H9 (cell line): ENCODE measurements around the gene GPC6. TPM values are rescaled to one million over a fixed set of nuclear protein-coding genes. Genes with fewer than 3 reads are reported as not detected.

Experiments
- DNase-seq: peaks from one replicate; pipeline ENCODE4 v3.0.0-alpha.2; 2017
- H2AFZ ChIP-seq: one replicate; pipeline ENCODE4 v1.6.1; 2013; ENCODE audit warnings: mild to moderate bottlenecking, low read length, control low read depth, moderate library complexity
- H2AK5ac ChIP-seq: 2 replicates; pipeline ENCODE4 v1.6.1; 2013; ENCODE audit warnings: low read length, control low read depth, mixed read lengths; ENCODE audit not compliant: insufficient read length
- H2BK120ac ChIP-seq: one replicate; pipeline ENCODE4 v1.6.1; 2013; ENCODE audit warnings: low read depth, mild to moderate bottlenecking, low read length, control low read depth, inconsistent platforms; ENCODE audit not compliant: poor library complexity, severe bottlenecking
- H2BK12ac ChIP-seq: 2 replicates; pipeline ENCODE4 v1.6.1; 2013; ENCODE audit warnings: low read length, control low read depth, mixed read lengths, low read depth; ENCODE audit not compliant: insufficient read length
- H2BK15ac ChIP-seq: 2 replicates; pipeline ENCODE4 v1.6.1; 2013; ENCODE audit warnings: low read depth, low read length, control low read depth
- H2BK20ac ChIP-seq: one replicate; pipeline ENCODE4 v1.6.1; 2013; ENCODE audit warnings: low read depth, mild to moderate bottlenecking, low read length, control low read depth, inconsistent platforms; ENCODE audit not compliant: poor library complexity, severe bottlenecking
- H2BK5ac ChIP-seq: 2 replicates; pipeline ENCODE4 v1.6.1; 2013; ENCODE audit warnings: low read length, control low read depth, mixed read lengths; ENCODE audit not compliant: insufficient read length
- H3K14ac ChIP-seq: 2 replicates; pipeline ENCODE4 v1.6.1; 2013; ENCODE audit warnings: low read length, control low read depth; ENCODE audit not compliant: insufficient read depth
- H3K18ac ChIP-seq: 2 replicates; pipeline ENCODE4 v1.6.1; 2013; ENCODE audit warnings: low read depth, mild to moderate bottlenecking, mixed read lengths, low read length, control low read depth; ENCODE audit not compliant: insufficient read length
- H3K23ac ChIP-seq: 2 replicates; pipeline ENCODE4 v1.6.1; 2013; ENCODE audit warnings: low read length, control low read depth, mixed read lengths, low read depth; ENCODE audit not compliant: insufficient read length
- H3K23me2 ChIP-seq: 2 replicates; pipeline ENCODE4 v1.6.1; 2013; ENCODE audit warnings: low read depth, mild to moderate bottlenecking, mixed read lengths, low read length, control low read depth; ENCODE audit not compliant: insufficient read length, poor library complexity, severe bottlenecking
- H3K27ac ChIP-seq: 2 replicates; pipeline ENCODE4 v1.5.1; 2013; ENCODE audit warnings: low read length, control low read depth, mixed read lengths, low read depth; ENCODE audit not compliant: insufficient read length
- H3K27me3 ChIP-seq: 2 replicates; pipeline ENCODE4 v1.6.1; 2013; ENCODE audit warnings: low read length, control low read depth, inconsistent platforms; ENCODE audit not compliant: insufficient read depth
- H3K4ac ChIP-seq: 2 replicates; pipeline ENCODE4 v1.6.1; 2013; ENCODE audit warnings: low read depth, mild to moderate bottlenecking, control low read depth, inconsistent platforms, low read length, moderate library complexity
- H3K4me1 ChIP-seq: 2 replicates; pipeline ENCODE4 v1.6.1; 2013; ENCODE audit warnings: low read length, control low read depth, inconsistent platforms; ENCODE audit not compliant: insufficient read depth
- H3K4me2 ChIP-seq: 2 replicates; pipeline ENCODE4 v1.6.1; 2013; ENCODE audit warnings: low read length, control low read depth, mixed read lengths; ENCODE audit not compliant: insufficient read length, insufficient read depth
- H3K56ac ChIP-seq: 2 replicates; pipeline ENCODE4 v1.6.1; 2013; ENCODE audit warnings: low read depth, mild to moderate bottlenecking, mixed read lengths, low read length, control low read depth; ENCODE audit not compliant: insufficient read length
- H3K79me1 ChIP-seq: 2 replicates; pipeline ENCODE4 v1.6.1; 2013; ENCODE audit warnings: low read depth, mild to moderate bottlenecking, moderate library complexity, low read length, control low read depth, inconsistent platforms; ENCODE audit not compliant: insufficient read depth, poor library complexity, severe bottlenecking
- H3K79me2 ChIP-seq: 2 replicates; pipeline ENCODE4 v1.6.1; 2013; ENCODE audit warnings: low read length, control low read depth, inconsistent platforms; ENCODE audit not compliant: insufficient read depth
- H3K9ac ChIP-seq: 2 replicates; pipeline ENCODE4 v1.6.1; 2013; ENCODE audit warnings: low read length, control low read depth, mixed read lengths; ENCODE audit not compliant: insufficient read length; ENCODE audit errors: extremely low read depth
- H3K9me3 ChIP-seq: one replicate; pipeline ENCODE4 v1.6.1; 2013; ENCODE audit warnings: low read depth, low read length, inconsistent platforms; ENCODE audit not compliant: control insufficient read depth
- H3T11ph ChIP-seq: one replicate; pipeline ENCODE4 v1.6.1; 2013; ENCODE audit warnings: mild to moderate bottlenecking, low read length, control low read depth, inconsistent platforms
- H4K20me1 ChIP-seq: one replicate; pipeline ENCODE4 v1.6.1; 2013; ENCODE audit not compliant: control insufficient read depth, insufficient read length, insufficient read depth
- H4K5ac ChIP-seq: 2 replicates; pipeline ENCODE4 v1.6.1; 2013; ENCODE audit warnings: low read depth, mild to moderate bottlenecking, mixed read lengths, low read length, control low read depth; ENCODE audit not compliant: insufficient read length
- H4K8ac ChIP-seq: replicated peaks from 2 replicates; pipeline ENCODE4 v1.6.1; 2013; ENCODE audit warnings: low read length, control low read depth, mixed read lengths, low read depth; ENCODE audit not compliant: insufficient read length
- H4K91ac ChIP-seq: 2 replicates; pipeline ENCODE4 v1.6.1; 2013; ENCODE audit warnings: low read depth, mild to moderate bottlenecking, moderate library complexity, mixed read lengths, low read length, control low read depth; ENCODE audit not compliant: insufficient read length
- H3K27ac Mint-ChIP-seq, 3 experiments: 2 replicates in 2 of 3; 3 replicates in 1 of 3; pipeline ENCODE4 v1.8.0; 2020 to 2021; ENCODE audit warnings: mixed read lengths in 3 of 3, mild to moderate bottlenecking in 1 of 3, moderate library complexity in 1 of 3
- H3K27me3 Mint-ChIP-seq: 2 replicates; pipeline ENCODE4 v1.8.0; 2021; ENCODE audit warnings: low read depth, mild to moderate bottlenecking, moderate library complexity, mixed read lengths
- H3K36me3 Mint-ChIP-seq, 3 experiments: 2 replicates in 2 of 3; 3 replicates in 1 of 3; pipeline ENCODE4 v1.8.0; 2020 to 2021; ENCODE audit warnings: low read depth in 3 of 3, mixed read lengths in 3 of 3; ENCODE audit not compliant: insufficient read depth in 1 of 3
- H3K4me1 Mint-ChIP-seq, 2 experiments: 2 replicates each; pipeline ENCODE4 v1.8.0; 2020; ENCODE audit warnings: mixed read lengths in 2 of 2
- H3K4me3 Mint-ChIP-seq, 2 experiments: 2 replicates in 1 of 2; 3 replicates in 1 of 2; pipeline ENCODE4 v1.8.0; 2020 to 2021; ENCODE audit warnings: mild to moderate bottlenecking in 2 of 2, mixed read lengths in 2 of 2, moderate library complexity in 1 of 2
- H3K9me3 Mint-ChIP-seq, 2 experiments: 2 replicates in 1 of 2; 3 replicates in 1 of 2; pipeline ENCODE4 v1.8.0; 2020; ENCODE audit warnings: mild to moderate bottlenecking in 2 of 2, mixed read lengths in 2 of 2, moderate library complexity in 1 of 2
- WGBS: extraction: QIAGEN DNeasy Blood & Tissue Kit; methylation state at CpG from one replicate; pipeline ENCODE4 v1.1.7; 2013; ENCODE audit warnings: missing lambda C conversion rate, low lambda C conversion rate, mixed read lengths; ENCODE audit not compliant: insufficient read length; ENCODE audit errors: extremely low coverage; 5-methylcytosine and 5-hydroxymethylcytosine counted together
- total RNA-seq: library from RNA; stranded (reverse); gene quantifications from 2 replicates; pipeline ENCODE4 v1.2.1, GENCODE V29; 2021
- TF ChIP-seq, protein P1 (sequence below): fragments of 200-600 bp; sonication (generic); conservative IDR thresholded peaks from 3 replicates; pipeline ENCODE4 v1.8.0; 2021; ENCODE audit warnings: antibody characterized with exemption, mild to moderate bottlenecking

The GPC6 gene
- total RNA-seq, 1 experiment from 2014 or later = 15.6 TPM

DNA sequence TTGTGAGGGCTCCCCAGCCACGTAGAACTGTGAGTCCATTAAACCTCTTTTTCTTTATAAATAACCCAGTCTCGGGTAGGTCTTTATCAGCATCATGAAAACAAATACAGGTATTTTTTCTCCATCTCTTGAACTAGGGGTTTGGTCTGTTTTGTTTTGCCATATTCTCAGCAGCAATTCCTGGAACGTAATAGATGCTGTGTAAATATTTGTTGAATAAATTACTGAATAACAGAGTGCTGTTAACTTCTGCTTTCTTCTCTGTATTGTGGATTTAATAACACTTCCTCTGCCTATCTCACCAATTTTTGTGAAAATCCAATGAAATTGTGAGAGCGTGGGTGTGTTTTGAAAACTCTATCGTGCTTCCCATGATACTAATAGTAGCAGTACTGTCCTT lies 823.4 kb downstream of the GPC6 start:
- no peaks in the 10 kb centered on the region for H3K27me3 ChIP-seq
- H3K23me2 ChIP-seq = no peaks in the 10 kb centered on the region
- Mint-ChIP-seq H3K4me3 (no peak overlapping the region), H3K27me3 (no peaks in the 10 kb centered on the region), H3K4me1 (no peaks in the 10 kb centered on the region), H3K9me3 (no peaks in the 10 kb centered on the region), H3K27ac (no peak overlapping the region), H3K36me3 (no peaks in the 10 kb centered on the region)
- H2BK12ac ChIP-seq = no peak overlapping the region
- no peak overlapping the region for H2BK120ac ChIP-seq
- WGBS = no CpG with 5 or more reads among the region's 5 CpGs
- no peak for DNase-seq
- H4K20me1 ChIP-seq = no peaks in the 10 kb centered on the region
- no peak overlapping the region for H3K9ac ChIP-seq
- H3K18ac ChIP-seq = no peak overlapping the region
- no peak overlapping the region for H2BK5ac ChIP-seq
- no peak overlapping the region for H3T11ph ChIP-seq
- no peak overlapping the region for H3K14ac ChIP-seq
- H4K91ac ChIP-seq = no peak overlapping the region
- H3K4ac ChIP-seq = no peak overlapping the region
- H3K9me3 ChIP-seq = no peaks in the 10 kb centered on the region
- no peak overlapping the region for H2BK15ac ChIP-seq
- H3K23ac ChIP-seq = no peak overlapping the region
- no peak overlapping the region for H2AK5ac ChIP-seq
- no peaks in the 10 kb centered on the region for H3K4me1 ChIP-seq
- H4K8ac ChIP-seq = no peak overlapping the region
- no peaks in the 10 kb centered on the region for H3K79me2 ChIP-seq
- no peak overlapping the region for H2AFZ ChIP-seq
- no peak overlapping the region for H3K56ac ChIP-seq
- no peak overlapping the region for H2BK20ac ChIP-seq
- TF ChIP-seq, protein P1, sequence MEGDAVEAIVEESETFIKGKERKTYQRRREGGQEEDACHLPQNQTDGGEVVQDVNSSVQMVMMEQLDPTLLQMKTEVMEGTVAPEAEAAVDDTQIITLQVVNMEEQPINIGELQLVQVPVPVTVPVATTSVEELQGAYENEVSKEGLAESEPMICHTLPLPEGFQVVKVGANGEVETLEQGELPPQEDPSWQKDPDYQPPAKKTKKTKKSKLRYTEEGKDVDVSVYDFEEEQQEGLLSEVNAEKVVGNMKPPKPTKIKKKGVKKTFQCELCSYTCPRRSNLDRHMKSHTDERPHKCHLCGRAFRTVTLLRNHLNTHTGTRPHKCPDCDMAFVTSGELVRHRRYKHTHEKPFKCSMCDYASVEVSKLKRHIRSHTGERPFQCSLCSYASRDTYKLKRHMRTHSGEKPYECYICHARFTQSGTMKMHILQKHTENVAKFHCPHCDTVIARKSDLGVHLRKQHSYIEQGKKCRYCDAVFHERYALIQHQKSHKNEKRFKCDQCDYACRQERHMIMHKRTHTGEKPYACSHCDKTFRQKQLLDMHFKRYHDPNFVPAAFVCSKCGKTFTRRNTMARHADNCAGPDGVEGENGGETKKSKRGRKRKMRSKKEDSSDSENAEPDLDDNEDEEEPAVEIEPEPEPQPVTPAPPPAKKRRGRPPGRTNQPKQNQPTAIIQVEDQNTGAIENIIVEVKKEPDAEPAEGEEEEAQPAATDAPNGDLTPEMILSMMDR = no peak
- no peak overlapping the region for H3K27ac ChIP-seq
- H3K79me1 ChIP-seq = no peaks in the 10 kb centered on the region
- no peak overlapping the region for H3K4me2 ChIP-seq
- H4K5ac ChIP-seq = no peak overlapping the region
